Body of pancreas (tissue), 4 donors: ENCODE measurements around the gene LRRC27.

Experiments used
- CTCF ChIP-seq, 7 experiments: fragments of 450-650 bp in 4 of 7; fragments of 200-600 bp in 3 of 7; sonication (generic) in 3 of 7; IDR thresholded peaks; one replicate each; pipeline ENCODE4 v1.5.1; 2016 to 2019; ENCODE audit warnings: antibody characterized with exemption in 7 of 7
- POLR2A ChIP-seq, 3 donors: fragments of 450-650 bp; IDR thresholded peaks; one replicate each; pipeline ENCODE4 v1.6.1; 2016; ENCODE audit warnings: antibody characterized with exemption in 3 of 3, mild to moderate bottlenecking in 2 of 3

DNA sequence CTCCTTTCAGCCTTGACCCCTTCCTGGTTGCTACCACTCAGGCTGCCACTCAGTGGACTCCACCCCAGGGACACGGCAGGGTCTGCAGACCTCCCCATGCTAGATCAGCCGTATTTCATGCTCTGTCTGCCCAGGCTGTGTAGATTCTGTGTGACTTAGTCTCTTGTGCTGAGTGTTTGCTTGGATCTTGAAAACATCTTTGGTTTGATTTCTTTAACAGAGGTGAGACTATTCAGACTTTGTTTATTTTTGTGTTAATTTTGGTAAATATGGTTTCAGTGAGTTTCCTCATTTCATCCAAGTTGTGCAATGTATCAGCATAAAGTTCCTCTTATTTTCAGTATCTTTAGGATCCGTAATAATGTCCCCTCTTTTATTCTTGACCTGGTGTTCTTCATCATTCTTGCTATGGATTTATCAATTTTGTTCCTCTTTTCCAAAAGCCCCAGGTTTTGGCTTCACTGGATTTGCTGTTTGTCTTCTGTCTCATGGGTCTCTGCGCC, 43.9 kb downstream of the LRRC27 start:
- TF ChIP-seq POLR2A (IDR thresholded peaks at IDR 0.05) (no peak), CTCF (IDR thresholded peaks at IDR 0.05) (no peak)
